H9 (cell line): ENCODE measurements around the gene CD68. TPM values are rescaled to one million over a fixed set of nuclear protein-coding genes. Genes with fewer than 3 reads are reported as not detected.

Experiments
- DNase-seq: peaks from one replicate; pipeline ENCODE4 v3.0.0-alpha.2; 2017
- H2AFZ ChIP-seq: one replicate; pipeline ENCODE4 v1.6.1; 2013; ENCODE audit warnings: mild to moderate bottlenecking, low read length, control low read depth, moderate library complexity
- H2AK5ac ChIP-seq: 2 replicates; pipeline ENCODE4 v1.6.1; 2013; ENCODE audit warnings: low read length, control low read depth, mixed read lengths; ENCODE audit not compliant: insufficient read length
- H2BK120ac ChIP-seq: one replicate; pipeline ENCODE4 v1.6.1; 2013; ENCODE audit warnings: low read depth, mild to moderate bottlenecking, low read length, control low read depth, inconsistent platforms; ENCODE audit not compliant: poor library complexity, severe bottlenecking
- H2BK12ac ChIP-seq: 2 replicates; pipeline ENCODE4 v1.6.1; 2013; ENCODE audit warnings: low read length, control low read depth, mixed read lengths, low read depth; ENCODE audit not compliant: insufficient read length
- H2BK15ac ChIP-seq: 2 replicates; pipeline ENCODE4 v1.6.1; 2013; ENCODE audit warnings: low read depth, low read length, control low read depth
- H2BK20ac ChIP-seq: one replicate; pipeline ENCODE4 v1.6.1; 2013; ENCODE audit warnings: low read depth, mild to moderate bottlenecking, low read length, control low read depth, inconsistent platforms; ENCODE audit not compliant: poor library complexity, severe bottlenecking
- H2BK5ac ChIP-seq: 2 replicates; pipeline ENCODE4 v1.6.1; 2013; ENCODE audit warnings: low read length, control low read depth, mixed read lengths; ENCODE audit not compliant: insufficient read length
- H3K14ac ChIP-seq: 2 replicates; pipeline ENCODE4 v1.6.1; 2013; ENCODE audit warnings: low read length, control low read depth; ENCODE audit not compliant: insufficient read depth
- H3K18ac ChIP-seq: 2 replicates; pipeline ENCODE4 v1.6.1; 2013; ENCODE audit warnings: low read depth, mild to moderate bottlenecking, mixed read lengths, low read length, control low read depth; ENCODE audit not compliant: insufficient read length
- H3K23ac ChIP-seq: 2 replicates; pipeline ENCODE4 v1.6.1; 2013; ENCODE audit warnings: low read length, control low read depth, mixed read lengths, low read depth; ENCODE audit not compliant: insufficient read length
- H3K23me2 ChIP-seq: 2 replicates; pipeline ENCODE4 v1.6.1; 2013; ENCODE audit warnings: low read depth, mild to moderate bottlenecking, mixed read lengths, low read length, control low read depth; ENCODE audit not compliant: insufficient read length, poor library complexity, severe bottlenecking
- H3K27ac ChIP-seq: 2 replicates; pipeline ENCODE4 v1.5.1; 2013; ENCODE audit warnings: low read length, control low read depth, mixed read lengths, low read depth; ENCODE audit not compliant: insufficient read length
- H3K27me3 ChIP-seq: 2 replicates; pipeline ENCODE4 v1.6.1; 2013; ENCODE audit warnings: low read length, control low read depth, inconsistent platforms; ENCODE audit not compliant: insufficient read depth
- H3K4ac ChIP-seq: 2 replicates; pipeline ENCODE4 v1.6.1; 2013; ENCODE audit warnings: low read depth, mild to moderate bottlenecking, control low read depth, inconsistent platforms, low read length, moderate library complexity
- H3K4me1 ChIP-seq: 2 replicates; pipeline ENCODE4 v1.6.1; 2013; ENCODE audit warnings: low read length, control low read depth, inconsistent platforms; ENCODE audit not compliant: insufficient read depth
- H3K4me2 ChIP-seq: 2 replicates; pipeline ENCODE4 v1.6.1; 2013; ENCODE audit warnings: low read length, control low read depth, mixed read lengths; ENCODE audit not compliant: insufficient read length, insufficient read depth
- H3K56ac ChIP-seq: 2 replicates; pipeline ENCODE4 v1.6.1; 2013; ENCODE audit warnings: low read depth, mild to moderate bottlenecking, mixed read lengths, low read length, control low read depth; ENCODE audit not compliant: insufficient read length
- H3K79me1 ChIP-seq: 2 replicates; pipeline ENCODE4 v1.6.1; 2013; ENCODE audit warnings: low read depth, mild to moderate bottlenecking, moderate library complexity, low read length, control low read depth, inconsistent platforms; ENCODE audit not compliant: insufficient read depth, poor library complexity, severe bottlenecking
- H3K79me2 ChIP-seq: 2 replicates; pipeline ENCODE4 v1.6.1; 2013; ENCODE audit warnings: low read length, control low read depth, inconsistent platforms; ENCODE audit not compliant: insufficient read depth
- H3K9ac ChIP-seq: 2 replicates; pipeline ENCODE4 v1.6.1; 2013; ENCODE audit warnings: low read length, control low read depth, mixed read lengths; ENCODE audit not compliant: insufficient read length; ENCODE audit errors: extremely low read depth
- H3K9me3 ChIP-seq: one replicate; pipeline ENCODE4 v1.6.1; 2013; ENCODE audit warnings: low read depth, low read length, inconsistent platforms; ENCODE audit not compliant: control insufficient read depth
- H3T11ph ChIP-seq: one replicate; pipeline ENCODE4 v1.6.1; 2013; ENCODE audit warnings: mild to moderate bottlenecking, low read length, control low read depth, inconsistent platforms
- H4K20me1 ChIP-seq: one replicate; pipeline ENCODE4 v1.6.1; 2013; ENCODE audit not compliant: control insufficient read depth, insufficient read length, insufficient read depth
- H4K5ac ChIP-seq: 2 replicates; pipeline ENCODE4 v1.6.1; 2013; ENCODE audit warnings: low read depth, mild to moderate bottlenecking, mixed read lengths, low read length, control low read depth; ENCODE audit not compliant: insufficient read length
- H4K8ac ChIP-seq: replicated peaks from 2 replicates; pipeline ENCODE4 v1.6.1; 2013; ENCODE audit warnings: low read length, control low read depth, mixed read lengths, low read depth; ENCODE audit not compliant: insufficient read length
- H4K91ac ChIP-seq: 2 replicates; pipeline ENCODE4 v1.6.1; 2013; ENCODE audit warnings: low read depth, mild to moderate bottlenecking, moderate library complexity, mixed read lengths, low read length, control low read depth; ENCODE audit not compliant: insufficient read length
- H3K27ac Mint-ChIP-seq, 3 experiments: 2 replicates in 2 of 3; 3 replicates in 1 of 3; pipeline ENCODE4 v1.8.0; 2020 to 2021; ENCODE audit warnings: mixed read lengths in 3 of 3, mild to moderate bottlenecking in 1 of 3, moderate library complexity in 1 of 3
- H3K27me3 Mint-ChIP-seq: 2 replicates; pipeline ENCODE4 v1.8.0; 2021; ENCODE audit warnings: low read depth, mild to moderate bottlenecking, moderate library complexity, mixed read lengths
- H3K36me3 Mint-ChIP-seq, 3 experiments: 2 replicates in 2 of 3; 3 replicates in 1 of 3; pipeline ENCODE4 v1.8.0; 2020 to 2021; ENCODE audit warnings: low read depth in 3 of 3, mixed read lengths in 3 of 3; ENCODE audit not compliant: insufficient read depth in 1 of 3
- H3K4me1 Mint-ChIP-seq, 2 experiments: 2 replicates each; pipeline ENCODE4 v1.8.0; 2020; ENCODE audit warnings: mixed read lengths in 2 of 2
- H3K4me3 Mint-ChIP-seq, 2 experiments: 2 replicates in 1 of 2; 3 replicates in 1 of 2; pipeline ENCODE4 v1.8.0; 2020 to 2021; ENCODE audit warnings: mild to moderate bottlenecking in 2 of 2, mixed read lengths in 2 of 2, moderate library complexity in 1 of 2
- H3K9me3 Mint-ChIP-seq, 2 experiments: 2 replicates in 1 of 2; 3 replicates in 1 of 2; pipeline ENCODE4 v1.8.0; 2020; ENCODE audit warnings: mild to moderate bottlenecking in 2 of 2, mixed read lengths in 2 of 2, moderate library complexity in 1 of 2
- CTCF ChIP-seq: fragments of 200-600 bp; sonication (generic); conservative IDR thresholded peaks from 3 replicates; pipeline ENCODE4 v1.8.0; 2021; ENCODE audit warnings: antibody characterized with exemption, mild to moderate bottlenecking
- WGBS: extraction: QIAGEN DNeasy Blood & Tissue Kit; methylation state at CpG from one replicate; pipeline ENCODE4 v1.1.7; 2013; ENCODE audit warnings: missing lambda C conversion rate, low lambda C conversion rate, mixed read lengths; ENCODE audit not compliant: insufficient read length; ENCODE audit errors: extremely low coverage; 5-methylcytosine and 5-hydroxymethylcytosine counted together
- total RNA-seq: library from RNA; stranded (reverse); gene quantifications from 2 replicates; pipeline ENCODE4 v1.2.1, GENCODE V29; 2021

CD68 gene
- total RNA-seq, 1 experiment from 2014 or later, result 0.42 TPM

- Histone ChIP-seq H3K4me1 (0 out of 2 replicates have a peak, but pooled peaks cover 2% of the 10 kb centered on the region), H3K9me3 (no peaks in the 10 kb centered on the region), H3K18ac (no peak overlapping the region), H3K4me2 (no peak overlapping the region), H4K5ac (no peak overlapping the region), H3K79me1 (no peaks in the 10 kb centered on the region), H3K27me3 (no peaks in the 10 kb centered on the region), H3K27ac (no peak overlapping the region), H3K9ac (no peak overlapping the region), H3K14ac (no peak overlapping the region), H4K8ac (no peak overlapping the region), H3T11ph (no peak overlapping the region), H4K91ac (no peak overlapping the region), H2AK5ac (no peak overlapping the region), H4K20me1 (no peaks in the 10 kb centered on the region), H2BK15ac (no peak overlapping the region), H3K56ac (no peak overlapping the region), H2BK120ac (no peak overlapping the region), H3K79me2 (no peaks in the 10 kb centered on the region), H3K23ac (no peak overlapping the region), H2BK20ac (no peak overlapping the region), H2BK12ac (no peak overlapping the region), H2AFZ (no peak overlapping the region), H3K23me2 (peaks cover 8% of the 10 kb centered on the region), H3K4ac (no peak overlapping the region), H2BK5ac (no peak overlapping the region)
- Mint-ChIP-seq H3K27me3 (peaks cover 17% of the 10 kb centered on the region), H3K27ac (no peak overlapping the region), H3K9me3 (no peaks in the 10 kb centered on the region), H3K4me1 (peaks cover 13 to 33% of the 10 kb centered on the region in 2 experiments), H3K36me3 (no peaks in the 10 kb centered on the region), H3K4me3 (no peak overlapping the region)
- no peak for TF ChIP-seq CTCF
- no CpG with 5 or more reads among the region's 1 CpG for WGBS
- no peak for DNase-seq
These were observed 26.1 kb upstream of the CD68 start for GRCh38 chr17:7553356-7553755.
